A549 treated with CORT108297 at 1 μM for 4 hours (cell line): Measurements from ENCODE around the gene CDCA5. TPM values are rescaled to one million over a fixed set of nuclear protein-coding genes. Genes with fewer than 3 reads are reported as not detected.

ENCODE experiments used
- total RNA-seq: library from RNA; stranded (reverse); fragments of 200-300 nt; extraction: Qiagen RNA extraction; gene quantifications from 5 replicates; pipeline ENCODE4 v1.2.3, GENCODE V29; 2022

Gene CDCA5, protein sequence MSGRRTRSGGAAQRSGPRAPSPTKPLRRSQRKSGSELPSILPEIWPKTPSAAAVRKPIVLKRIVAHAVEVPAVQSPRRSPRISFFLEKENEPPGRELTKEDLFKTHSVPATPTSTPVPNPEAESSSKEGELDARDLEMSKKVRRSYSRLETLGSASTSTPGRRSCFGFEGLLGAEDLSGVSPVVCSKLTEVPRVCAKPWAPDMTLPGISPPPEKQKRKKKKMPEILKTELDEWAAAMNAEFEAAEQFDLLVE
- total RNA-seq: 56.7 to 72.8 TPM (median 69.2 TPM) in 5 replicates

DNA sequence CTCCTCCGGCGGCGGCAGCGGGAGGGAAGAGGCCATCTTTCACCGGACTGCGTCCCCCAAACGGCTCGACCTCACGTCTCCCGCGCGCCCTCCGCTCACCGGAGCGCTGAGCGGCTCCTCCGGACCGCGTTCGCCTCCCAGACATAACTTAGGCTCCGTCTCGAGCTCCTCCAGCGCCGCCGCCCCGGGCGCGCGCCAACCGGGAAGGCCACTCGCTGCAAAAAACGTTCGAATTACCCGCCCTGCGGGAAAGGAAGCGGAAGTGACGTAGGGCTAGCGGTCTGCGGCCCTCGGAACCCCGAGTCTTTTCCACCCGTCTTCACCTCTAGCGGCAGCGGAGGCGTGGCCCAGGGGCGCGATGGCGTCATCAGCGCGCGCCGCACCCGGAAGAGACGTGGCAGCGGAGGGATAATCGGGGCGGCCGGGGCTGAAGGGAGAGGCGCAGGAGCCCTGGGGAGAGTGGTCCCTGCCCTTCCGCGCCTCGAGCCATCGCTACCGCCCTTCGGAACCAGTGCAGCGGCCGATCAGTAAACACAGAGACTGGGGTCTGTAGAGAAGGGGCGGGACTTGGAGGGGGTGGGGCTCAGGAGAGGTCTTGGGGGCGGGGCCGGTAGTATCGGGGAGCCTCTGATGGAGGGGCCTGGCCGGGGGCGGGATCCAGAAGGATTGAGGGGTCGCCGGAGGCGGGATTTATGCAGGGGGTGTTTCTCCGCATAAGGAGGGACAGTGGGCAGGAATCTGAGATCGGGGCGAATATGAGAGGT lies at the start of gene CDCA5, which contains the start of gene ZFPL1:
Gene CDCA5, minus strand, starts transcription at position 207 of the 764 bp plus-strand sequence. Its CDS starts 62 bp downstream, at position 145.
Gene ZFPL1, plus strand, starts transcription at position 389 of the 764 bp plus-strand sequence. CDS start 477 bp downstream, outside the sequence.

GRCh38 chr11:65121865-65122696 lies 38.2 kb upstream of the CDCA5 start, which contains the start of the genes FAU and MRPL49:
Gene FAU, minus strand, starts transcription at chr11:65122134. Its CDS starts 321 bp downstream, at chr11:65121813.
Gene MRPL49, plus strand, starts transcription at chr11:65122321. Its CDS starts 26 bp downstream, at chr11:65122347.

GRCh38 chr11:65117206-65118096 lies 33.6 kb upstream of the CDCA5 start, which contains the start of gene ZNHIT2:
Gene ZNHIT2, minus strand, starts transcription at chr11:65117701. Its CDS starts 48 bp downstream, at chr11:65117653.

GRCh38 chr11:65111744-65112545 lies 28.1 kb upstream of the CDCA5 start, which contains the start of gene TM7SF2:
Gene TM7SF2, plus strand, starts transcription at chr11:65111872. Its CDS starts 144 bp downstream, at chr11:65112016.

DNA sequence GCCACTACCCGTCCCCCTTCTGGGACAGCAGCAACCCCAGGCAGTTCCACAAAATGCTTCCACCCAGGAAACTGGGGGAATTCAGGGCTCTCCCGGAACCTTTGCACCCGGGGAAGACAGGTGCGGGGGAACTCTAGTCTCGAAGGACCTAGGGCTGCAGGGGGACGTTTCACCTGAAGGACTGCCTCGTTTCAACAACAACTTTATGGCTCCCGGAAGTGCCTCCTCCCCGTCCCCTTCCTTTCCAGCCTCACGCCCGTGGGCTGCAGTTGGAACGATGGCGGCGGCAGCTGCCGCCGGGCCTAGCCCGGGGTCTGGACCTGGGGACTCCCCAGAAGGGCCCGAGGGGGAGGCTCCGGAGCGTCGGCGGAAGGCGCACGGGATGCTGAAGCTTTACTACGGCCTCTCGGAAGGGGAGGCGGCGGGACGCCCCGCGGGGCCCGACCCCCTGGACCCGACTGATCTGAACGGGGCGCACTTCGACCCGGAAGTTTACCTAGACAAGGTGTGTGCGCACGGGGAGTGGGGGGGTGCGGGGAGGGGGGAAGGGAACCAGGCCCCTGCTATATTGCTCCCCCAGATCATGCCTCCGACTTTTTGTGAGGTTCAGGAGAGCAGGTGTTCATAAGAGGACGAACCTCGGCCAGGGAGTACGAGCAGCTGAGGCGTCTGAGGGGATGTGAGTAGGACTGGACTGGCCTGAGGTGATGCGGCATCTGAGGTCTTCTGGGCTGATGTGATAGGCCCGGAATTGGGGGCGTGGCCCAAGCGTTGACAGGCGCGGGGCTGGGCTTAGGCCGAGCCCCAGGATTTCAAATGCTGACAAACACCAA lies 12.3 kb upstream of the CDCA5 start, which contains the start of gene VPS51:
Gene VPS51, plus strand, starts transcription at position 241 of the 833 bp plus-strand sequence. Its CDS starts 37 bp downstream, at position 278.

GRCh38 chr11:65058419-65059054 lies 25.3 kb downstream of the CDCA5 start, which contains the start of gene NAALADL1:
Gene NAALADL1, minus strand, starts transcription at chr11:65058553. Its CDS starts 32 bp downstream, at chr11:65058521.

DNA sequence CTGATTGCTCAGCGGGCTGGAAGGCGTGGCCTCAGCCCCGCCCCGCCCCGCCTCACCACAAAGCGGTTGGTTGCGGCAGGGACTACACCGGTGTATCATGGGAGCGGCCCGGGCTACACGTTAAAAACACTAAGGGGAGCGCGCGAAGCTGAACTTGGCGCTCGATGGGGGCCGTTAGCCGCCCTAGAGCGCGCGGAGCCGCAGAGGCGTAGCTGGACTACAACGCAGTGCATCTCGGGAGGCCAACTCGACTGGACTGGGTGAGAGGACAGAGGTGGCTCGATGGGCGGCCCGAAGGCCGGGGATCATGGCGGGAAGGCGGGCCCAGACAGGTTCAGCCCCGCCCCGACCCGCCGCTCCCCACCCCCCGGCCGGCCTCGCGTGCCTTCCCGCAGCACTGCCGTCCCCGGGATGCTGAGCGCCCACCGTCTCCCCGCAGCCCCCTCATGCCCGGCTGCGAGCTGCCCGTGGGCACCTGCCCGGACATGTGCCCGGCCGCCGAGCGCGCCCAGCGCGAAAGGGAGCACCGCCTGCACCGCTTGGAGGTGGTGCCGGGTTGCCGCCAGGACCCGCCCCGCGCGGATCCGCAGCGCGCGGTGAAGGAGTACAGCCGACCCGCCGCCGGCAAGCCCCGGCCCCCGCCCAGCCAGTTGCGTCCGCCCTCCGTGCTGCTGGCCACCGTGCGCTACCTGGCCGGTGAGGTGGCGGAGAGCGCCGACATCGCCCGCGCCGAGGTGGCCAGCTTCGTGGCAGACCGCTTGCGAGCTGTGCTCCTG lies 42.8 kb downstream of the CDCA5 start, which contains the start of gene SAC3D1:
Gene SAC3D1, plus strand, starts transcription at position 364 of the 776 bp plus-strand sequence. Its CDS starts 83 bp downstream, at position 447.

Other genes with a start within 250 kb of the CDCA5 start
- 1.0 to 3.0 TPM (median 1.8 TPM) in 5 replicates for gene CDC42BPG, start 239.4 kb downstream of the CDCA5 start, total RNA-seq
- gene EHD1, start 205.4 kb downstream of the CDCA5 start, total RNA-seq: 98.0 to 142 TPM (median 132 TPM) in 5 replicates
- 12.4 to 25.1 TPM (median 23.4 TPM) in 5 replicates for gene ATG2A, start 166.8 kb downstream of the CDCA5 start, total RNA-seq
- 4.5 to 6.9 TPM (median 4.9 TPM) in 5 replicates for gene PPP2R5B, start 159.4 kb downstream of the CDCA5 start, total RNA-seq
- not detected in 5 replicates for gene GPHA2, start 148.1 kb downstream of the CDCA5 start, total RNA-seq
- gene MAJIN, start 111.9 kb downstream of the CDCA5 start, total RNA-seq: not detected in 5 replicates
- gene BATF2, start 87.1 kb downstream of the CDCA5 start, total RNA-seq: 0.74 to 1.0 TPM (median 0.96 TPM) in 5 replicates
- gene ARL2, start 69.9 kb downstream of the CDCA5 start, total RNA-seq: 167 to 196 TPM (median 191 TPM) in 5 replicates
- 20.7 to 25.8 TPM (median 23.6 TPM) in 5 replicates for gene SNX15, start 56.6 kb downstream of the CDCA5 start, total RNA-seq
- 33.4 to 59.7 TPM (median 56.5 TPM) in 5 replicates for gene SAC3D1, start 42.8 kb downstream of the CDCA5 start, total RNA-seq
- 0.03 TPM in 1 of 5 replicates, not detected in the others for gene NAALADL1, start 25.5 kb downstream of the CDCA5 start, total RNA-seq
- gene ZFPL1, start 182 bp upstream of the CDCA5 start, total RNA-seq: 32.3 to 35.1 TPM (median 33.5 TPM) in 5 replicates
- 50.1 to 57.1 TPM (median 54.1 TPM) in 5 replicates for gene VPS51, start 12.2 kb upstream of the CDCA5 start, total RNA-seq
- gene TM7SF2, start 27.8 kb upstream of the CDCA5 start, total RNA-seq: 4.2 to 8.3 TPM (median 6.2 TPM) in 5 replicates
- 13.2 to 25.1 TPM (median 24.8 TPM) in 5 replicates for gene ZNHIT2, start 33.7 kb upstream of the CDCA5 start, total RNA-seq
- 801 to 1,074 TPM (median 1,010 TPM) in 5 replicates for gene FAU, start 38.1 kb upstream of the CDCA5 start, total RNA-seq
- 72.1 to 80.3 TPM (median 75.3 TPM) in 5 replicates for gene MRPL49, start 38.3 kb upstream of the CDCA5 start, total RNA-seq
- gene SYVN1, start 50.5 kb upstream of the CDCA5 start, total RNA-seq: 30.5 to 45.9 TPM (median 41.9 TPM) in 5 replicates
- not detected in 5 replicates for gene SPDYC, start 86.2 kb upstream of the CDCA5 start, total RNA-seq
- gene CAPN1, start 97.9 kb upstream of the CDCA5 start, total RNA-seq: 97.2 to 123 TPM (median 115 TPM) in 5 replicates
- 13.4 to 15.9 TPM (median 15.1 TPM) in 5 replicates for gene POLA2, start 177.9 kb upstream of the CDCA5 start, total RNA-seq
- gene CDC42EP2, start 230.8 kb upstream of the CDCA5 start, total RNA-seq: 13.4 to 21.3 TPM (median 16.9 TPM) in 5 replicates
- gene DPF2, start 249.8 kb upstream of the CDCA5 start, total RNA-seq: 39.4 to 46.7 TPM (median 40.4 TPM) in 5 replicates